Measurements from ENCODE around the gene MMS19. TPM values are rescaled to one million over a fixed set of nuclear protein-coding genes. Genes with fewer than 3 reads are reported as not detected.

The MMS19 gene
- total RNA-seq, 1 donor from 2014 or later = 95.5 TPM

- DNase-seq = peak; percentile 75
Observed at GRCh38 chr10:97463363-97464132, 34.7 kb downstream of the MMS19 start.

GRCh38 chr10:97462309-97462708 is 35.9 kb downstream of the MMS19 start:
- DNase-seq = no peak

GRCh38 chr10:97459933-97460332 is 38.3 kb downstream of the MMS19 start:
- DNase-seq = no peak

GRCh38 chr10:97459111-97459510 is 39.1 kb downstream of the MMS19 start:
- DNase-seq = no peak

- DNase-seq = no peak
Observed at GRCh38 chr10:97456686-97457065, 41.5 kb downstream of the MMS19 start.

- DNase-seq = no peak
Observed at GRCh38 chr10:97456034-97456685, 42.1 kb downstream of the MMS19 start.

- peak; percentile 64 for DNase-seq
Observed at GRCh38 chr10:97454330-97455036, 43.7 kb downstream of the MMS19 start.

GRCh38 chr10:97452352-97452751 is 45.9 kb downstream of the MMS19 start:
- DNase-seq = no peak

GRCh38 chr10:97451605-97452004 is 46.6 kb downstream of the MMS19 start:
- DNase-seq = no peak

GRCh38 chr10:97450828-97451227 is 47.4 kb downstream of the MMS19 start:
- DNase-seq = peak; percentile 48

GRCh38 chr10:97445722-97446639 is 52.2 kb downstream of the MMS19 start, which contains the start of the genes EXOSC1 and ZDHHC16:
EXOSC1 (minus strand) TSS chr10:97446006; CDS start chr10:97445985, 21 bp downstream.
ZDHHC16 (plus strand) TSS chr10:97446175; CDS start chr10:97451676, 5,501 bp downstream.
- DNase-seq = peak; percentile 97

- DNase-seq = no peak
Observed at GRCh38 chr10:97445357-97445721, 52.9 kb downstream of the MMS19 start.

- DNase-seq = no peak
Observed at GRCh38 chr10:97444212-97444611, 54.0 kb downstream of the MMS19 start.

GRCh38 chr10:97442277-97442676 is 55.9 kb downstream of the MMS19 start:
- DNase-seq = no peak

GRCh38 chr10:97435211-97435610 is 63.0 kb downstream of the MMS19 start:
- DNase-seq = no peak

- DNase-seq = no peak
Observed at GRCh38 chr10:97434557-97434956, 63.7 kb downstream of the MMS19 start.

GRCh38 chr10:97434055-97434454 is 64.2 kb downstream of the MMS19 start:
- DNase-seq = no peak

GRCh38 chr10:97428572-97428981 is 69.6 kb downstream of the MMS19 start:
- DNase-seq = peak; percentile 25

- peak; percentile 65 for DNase-seq
Observed at GRCh38 chr10:97427571-97428179, 70.5 kb downstream of the MMS19 start.

GRCh38 chr10:97426776-97427570 is 71.2 kb downstream of the MMS19 start:
- peak; percentile 45 for DNase-seq

Measured in dermis blood vessel endothelial cell (primary cell).